T-helper 17 cell (primary cell): ENCODE data around the gene PCYOX1L. TPM values are rescaled to one million over a fixed set of nuclear protein-coding genes. Genes with fewer than 3 reads are reported as not detected.

Source experiments
- ATAC-seq: fragments of 150-1000 bp; cut with Tn5 transposase; 2 replicates; pipeline ENCODE4 v1.10.0; 2021; ENCODE audit warnings: mild to moderate bottlenecking, moderate library complexity
- DNase-seq, 3 donors: peaks; one replicate each; pipeline versions ENCODE4 v3.0.0 to v3.0.0-alpha.2; 2020 to 2021
- H3K9me3 ChIP-seq: one replicate; pipeline ENCODE4 v1.7.0; 2013; ENCODE audit warnings: low read length, mild to moderate bottlenecking; ENCODE audit not compliant: control insufficient read depth, poor library complexity, severe bottlenecking
- H3K27ac Mint-ChIP-seq: one replicate; pipeline ENCODE4 v1.8.0; 2022; ENCODE audit warnings: mild to moderate bottlenecking, moderate library complexity, mixed read lengths
- H3K27me3 Mint-ChIP-seq: one replicate; pipeline ENCODE4 v1.8.0; 2022; ENCODE audit warnings: mixed read lengths
- H3K36me3 Mint-ChIP-seq: one replicate; pipeline ENCODE4 v1.8.0; 2022; ENCODE audit warnings: low read depth, mixed read lengths
- H3K4me1 Mint-ChIP-seq: one replicate; pipeline ENCODE4 v1.8.0; 2022; ENCODE audit warnings: mild to moderate bottlenecking, mixed read lengths
- H3K4me3 Mint-ChIP-seq: one replicate; pipeline ENCODE4 v1.8.0; 2022; ENCODE audit warnings: mild to moderate bottlenecking, moderate library complexity, mixed read lengths
- total RNA-seq, 4 donors: library from RNA in 2 of 4; stranded (reverse) in 2 of 4; gene quantifications; one replicate each; pipeline ENCODE4 v1.2.3 and lab custom pipeline; 2022 to 2026

The PCYOX1L gene
- total RNA-seq, 2 donors from 2014 or later = 33.1 to 35.0 TPM

DNA sequence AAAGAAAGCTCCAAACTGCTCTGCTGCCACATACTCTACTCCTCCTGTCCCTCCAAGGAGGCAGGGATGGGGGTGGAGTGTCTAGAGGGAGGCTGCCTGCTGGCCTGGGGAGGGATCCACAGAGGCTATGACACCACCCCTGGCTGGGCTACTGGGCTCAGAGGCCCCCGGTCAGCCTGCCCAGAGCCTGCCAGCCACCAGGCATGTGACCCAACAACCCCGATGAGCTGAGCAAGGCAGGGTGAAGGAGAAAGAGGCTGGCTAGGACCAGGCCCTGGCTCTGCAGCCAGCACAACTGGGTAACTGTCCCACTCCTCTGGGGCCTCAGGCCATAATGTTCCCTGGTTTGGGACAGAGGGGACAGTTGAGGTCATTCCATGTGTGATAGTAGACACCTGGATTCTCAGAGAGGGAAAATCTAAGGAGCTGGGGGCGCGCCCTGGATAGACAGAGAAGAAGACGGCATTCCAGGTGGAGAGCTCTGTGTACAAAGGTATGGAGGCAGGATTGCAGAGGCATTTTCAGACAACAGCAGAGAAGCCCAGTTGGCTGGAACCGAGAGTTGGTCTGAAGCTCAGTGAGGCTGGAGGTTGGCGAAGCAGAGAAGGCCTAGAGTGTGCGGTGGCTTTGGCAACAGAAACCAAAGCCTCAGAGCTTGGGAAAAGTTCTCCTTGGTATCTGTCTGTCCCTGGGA lies 55.1 kb downstream of the PCYOX1L start:
- H3K9me3 ChIP-seq = no peaks in the 10 kb centered on the region
- ATAC-seq (no peak), DNase-seq (no peak)
- Mint-ChIP-seq H3K27ac (no peak overlapping the region), H3K36me3 (no peaks in the 10 kb centered on the region), H3K27me3 (peaks cover 21% of the 10 kb centered on the region), H3K4me1 (peaks cover 3% of the 10 kb centered on the region), H3K4me3 (no peak overlapping the region)

DNA sequence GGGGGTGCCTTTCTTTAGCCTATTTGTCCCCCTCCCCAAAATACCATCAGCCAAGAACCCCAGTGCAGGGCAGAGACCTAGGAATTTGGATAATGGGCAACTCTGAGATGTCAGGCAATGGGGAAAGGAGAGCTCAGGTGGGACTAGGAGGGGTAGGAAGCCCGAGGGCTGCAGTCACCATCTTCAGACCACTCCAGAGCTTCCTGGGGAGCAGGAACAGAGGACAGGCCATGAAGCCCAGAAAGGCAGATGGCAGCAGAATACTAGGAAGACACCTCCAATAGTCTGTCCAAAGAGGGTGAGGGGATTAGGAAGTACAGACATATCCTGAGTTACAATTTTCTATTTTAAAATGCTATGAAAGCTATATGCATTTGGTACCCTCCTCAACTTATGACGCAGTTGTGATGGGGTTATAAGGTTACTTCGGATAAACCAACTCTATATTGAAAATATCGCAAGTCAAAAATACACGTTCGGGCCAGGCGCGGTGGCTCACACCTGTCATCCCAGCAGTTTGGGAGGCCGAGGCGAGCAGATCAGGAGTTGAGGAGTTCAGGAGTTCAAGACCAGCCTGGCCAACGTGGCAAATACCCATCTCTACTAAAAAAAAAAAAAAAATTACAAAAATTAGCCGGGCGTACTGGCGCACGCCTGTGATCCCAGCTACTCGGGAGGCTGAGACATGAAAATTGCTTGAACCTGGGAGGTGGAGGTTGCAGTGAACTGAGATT lies 55.8 kb downstream of the PCYOX1L start:
- Mint-ChIP-seq H3K4me3 (no peak overlapping the region), H3K27me3 (peaks cover 18% of the 10 kb centered on the region), H3K36me3 (no peaks in the 10 kb centered on the region), H3K4me1 (peaks cover 3% of the 10 kb centered on the region), H3K27ac (no peak overlapping the region)
- H3K9me3 ChIP-seq = no peaks in the 10 kb centered on the region
- DNase-seq (no peak), ATAC-seq (no peak)

DNA sequence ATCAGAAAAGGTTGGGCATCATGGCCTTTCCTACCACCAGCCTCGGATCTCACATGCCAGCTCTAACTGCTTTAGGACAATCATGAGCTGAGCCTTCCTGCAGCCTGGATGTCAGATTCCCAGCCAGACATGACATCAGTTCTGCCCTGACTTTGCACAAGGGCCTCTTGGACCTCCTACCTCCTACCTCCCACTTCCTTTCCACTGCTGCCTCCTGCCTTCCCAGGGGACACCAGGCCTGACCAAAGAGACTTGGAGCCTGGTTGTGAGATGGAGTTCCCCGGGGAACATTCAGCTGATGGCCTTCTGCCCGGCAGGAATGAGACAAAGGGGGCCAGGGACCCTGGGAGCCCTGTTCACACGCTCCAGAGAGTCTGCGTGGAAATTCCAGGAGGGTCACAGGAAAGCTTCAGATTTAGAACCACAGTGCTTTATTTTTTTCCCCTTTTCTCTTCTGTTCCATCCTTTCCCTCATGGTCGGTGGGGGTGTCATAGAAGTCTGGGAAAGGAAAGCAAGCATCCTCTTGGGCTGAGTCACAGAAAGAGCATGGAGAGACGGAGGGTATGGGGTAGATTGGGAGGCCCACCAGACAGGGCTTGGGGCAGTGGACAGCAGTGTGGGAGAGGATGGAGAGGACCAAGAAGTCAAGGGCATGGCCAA lies 56.7 kb downstream of the PCYOX1L start:
- Mint-ChIP-seq H3K27me3 (peaks cover 18% of the 10 kb centered on the region), H3K27ac (no peak overlapping the region), H3K4me3 (no peak overlapping the region), H3K4me1 (peaks cover 3% of the 10 kb centered on the region), H3K36me3 (no peaks in the 10 kb centered on the region)
- no peaks in the 10 kb centered on the region for H3K9me3 ChIP-seq
- ATAC-seq (no peak), DNase-seq (no peak)

DNA sequence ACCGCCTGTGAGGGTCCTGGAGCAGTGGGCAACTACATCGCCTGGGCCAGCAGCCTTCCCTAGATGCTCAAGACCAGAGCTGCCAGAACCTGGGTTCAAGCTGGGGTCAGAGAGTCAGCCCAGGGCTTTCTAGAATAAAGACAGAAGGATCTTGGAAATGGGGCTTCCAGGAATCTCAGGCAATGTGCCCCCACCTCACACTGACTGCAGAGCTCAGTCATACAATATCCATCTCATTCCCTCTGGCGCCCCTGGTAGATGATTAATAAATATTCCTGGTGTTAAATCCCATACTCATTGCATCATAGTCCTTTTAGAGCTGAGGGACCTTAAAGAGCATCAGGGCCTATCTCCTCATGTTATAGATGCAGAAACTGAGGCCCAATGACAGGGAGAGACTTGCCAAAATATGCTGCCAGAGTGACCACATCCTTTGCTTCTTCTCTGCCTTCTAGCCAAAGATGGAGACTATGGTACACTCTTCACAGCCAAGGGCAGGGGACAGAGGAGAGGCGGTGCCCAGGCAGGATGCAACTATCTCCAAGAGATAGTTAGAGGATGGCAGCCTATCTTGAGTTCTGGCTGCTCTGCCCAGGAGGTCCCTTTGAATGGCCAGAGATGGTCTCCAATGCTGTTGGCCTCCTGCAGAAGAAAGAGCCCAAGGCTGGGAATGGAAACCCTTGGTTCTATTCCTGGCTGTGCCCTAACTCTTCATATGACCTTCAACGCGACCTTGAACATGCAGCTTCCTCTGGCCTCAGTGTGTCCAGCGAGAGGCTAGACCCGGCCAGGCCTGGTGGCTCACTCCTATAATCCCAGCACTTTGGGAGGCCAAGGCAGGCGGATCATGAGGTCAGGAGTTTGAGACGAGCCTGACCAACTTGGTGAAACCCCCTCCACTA lies 57.5 kb downstream of the PCYOX1L start:
- Mint-ChIP-seq H3K4me3 (no peak overlapping the region), H3K4me1 (peaks cover 3% of the 10 kb centered on the region), H3K27me3 (peaks cover 23% of the 10 kb centered on the region), H3K27ac (no peak overlapping the region), H3K36me3 (no peaks in the 10 kb centered on the region)
- ATAC-seq (no peak), DNase-seq (no peak)
- H3K9me3 ChIP-seq = no peaks in the 10 kb centered on the region

DNA sequence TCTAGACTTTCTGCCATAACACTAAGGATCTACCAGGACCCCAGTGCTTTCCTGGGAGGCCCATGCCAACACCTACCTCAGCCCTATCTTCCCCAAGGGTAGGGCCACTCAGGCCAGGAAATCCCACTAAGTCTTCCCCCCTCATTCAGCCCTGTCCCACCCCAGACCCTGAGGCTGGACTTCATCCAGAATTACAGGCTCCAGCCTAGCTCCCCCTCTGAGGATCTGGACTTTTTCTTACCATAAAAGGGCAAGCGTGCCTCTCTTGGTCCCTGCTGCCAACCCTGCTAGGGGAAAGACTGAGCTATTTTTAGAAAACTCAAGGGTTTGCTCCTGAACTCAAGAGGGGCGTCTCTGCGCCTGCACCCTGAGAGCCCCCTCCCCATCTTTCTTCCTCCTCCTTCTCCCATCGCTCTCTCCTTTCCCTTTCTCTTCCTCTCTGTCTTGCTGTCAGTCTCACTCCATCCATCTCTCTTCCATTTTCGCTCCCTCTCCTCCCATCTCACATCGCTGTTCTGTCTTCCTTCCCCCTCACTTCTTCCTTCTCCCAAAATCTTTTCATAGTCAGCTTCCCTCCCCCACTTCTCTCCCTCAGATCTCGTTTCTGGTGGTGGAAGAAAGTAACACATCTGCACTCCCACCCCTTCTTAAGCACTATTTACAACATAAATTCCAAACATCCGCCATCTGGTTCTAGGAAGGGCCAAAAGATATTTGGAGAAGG lies 59.3 kb downstream of the PCYOX1L start:
- Mint-ChIP-seq H3K4me3 (no peak overlapping the region), H3K27me3 (peaks cover 28% of the 10 kb centered on the region), H3K27ac (no peak overlapping the region), H3K36me3 (no peaks in the 10 kb centered on the region), H3K4me1 (peaks cover 5% of the 10 kb centered on the region)
- H3K9me3 ChIP-seq = no peaks in the 10 kb centered on the region
- no peak for ATAC-seq
- no peak for DNase-seq

DNA sequence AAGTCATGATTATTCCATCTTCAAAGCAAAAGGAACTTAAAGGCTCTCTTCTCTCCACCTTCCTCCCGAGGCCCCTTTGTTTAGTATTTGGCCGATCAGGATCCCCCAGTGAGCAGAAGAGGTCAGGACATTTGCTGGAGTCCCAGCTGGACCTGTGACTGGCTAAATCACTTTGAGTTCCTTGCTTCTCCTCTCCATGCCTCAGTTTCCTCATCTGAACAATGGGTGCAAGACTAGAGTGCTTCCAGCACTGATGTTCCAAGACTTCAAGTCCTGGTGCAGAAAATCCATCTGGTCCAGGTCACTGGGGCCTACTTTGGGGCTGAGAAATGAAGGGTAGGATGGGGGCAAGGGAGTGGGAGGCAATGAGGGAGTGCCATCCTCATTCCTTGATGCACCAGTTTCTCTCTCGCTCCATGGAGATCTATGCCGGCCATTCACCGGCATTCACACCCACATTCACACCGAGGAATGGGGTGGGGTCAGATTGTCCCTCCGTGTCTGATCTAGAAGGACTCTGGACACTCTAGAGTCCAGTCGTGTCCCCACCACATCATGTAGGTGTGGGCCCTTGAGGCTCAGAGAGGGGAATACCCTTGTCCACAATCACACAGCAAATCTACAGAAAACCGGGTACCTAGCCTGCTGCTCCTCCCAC lies 60.0 kb downstream of the PCYOX1L start:
- Mint-ChIP-seq H3K27me3 (peaks cover 26% of the 10 kb centered on the region), H3K36me3 (no peaks in the 10 kb centered on the region), H3K4me1 (peaks cover 6% of the 10 kb centered on the region), H3K4me3 (no peak overlapping the region), H3K27ac (no peak overlapping the region)
- no peaks in the 10 kb centered on the region for H3K9me3 ChIP-seq
- no peak for DNase-seq
- ATAC-seq = no peak

DNA sequence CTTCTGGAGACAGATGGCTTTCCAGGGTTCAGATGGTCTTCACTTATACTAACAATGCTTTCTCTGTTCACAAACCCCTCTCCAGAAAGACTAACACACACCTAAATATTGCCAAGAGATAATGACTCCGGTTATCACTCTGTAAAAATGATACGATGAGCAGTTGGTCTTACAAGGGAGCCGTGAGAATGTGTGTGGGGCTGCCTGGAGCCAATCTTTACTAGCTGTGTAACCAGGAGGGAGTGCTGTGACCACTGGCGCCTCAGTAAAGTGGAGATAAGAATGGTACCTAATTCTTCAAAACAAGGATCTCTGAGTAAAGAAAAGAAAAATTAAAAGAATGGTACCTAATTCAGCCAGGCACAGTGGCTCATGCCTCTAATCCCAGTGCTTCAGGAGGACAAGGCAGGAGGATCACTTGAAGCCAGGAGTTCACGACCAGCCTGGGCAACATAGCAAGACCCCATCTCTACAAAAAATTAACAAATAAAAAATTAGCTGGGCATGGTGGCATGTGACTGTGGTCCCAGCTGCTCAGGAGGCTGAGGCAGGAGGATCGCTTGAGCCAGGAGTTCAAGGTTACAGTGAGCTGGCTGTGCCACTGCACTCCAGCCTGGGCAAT lies 61.2 kb downstream of the PCYOX1L start:
- no peaks in the 10 kb centered on the region for H3K9me3 ChIP-seq
- H3K36me3 Mint-ChIP-seq = no peaks in the 10 kb centered on the region
- H3K27me3 Mint-ChIP-seq = peaks cover 17% of the 10 kb centered on the region
- peaks cover 6% of the 10 kb centered on the region for H3K4me1 Mint-ChIP-seq
- DNase-seq (no peak), ATAC-seq (no peak)
- H3K4me3 Mint-ChIP-seq = no peak overlapping the region
- H3K27ac Mint-ChIP-seq = no peak overlapping the region

Other genes starting within 250 kb of the PCYOX1L start
- 10 to 100 TPM in 1 of 2 donors, under 1 TPM in 1; 0.55 to 18.5 TPM for gene ABLIM3, start 216.6 kb upstream of the PCYOX1L start, total RNA-seq
- gene AFAP1L1, start 86.2 kb upstream of the PCYOX1L start, total RNA-seq = under 1 TPM in 1 of 2 donors, not detected in 1; 0.52 TPM
- 10 to 100 TPM; 21.2 to 33.0 TPM for gene GRPEL2, start 12.5 kb upstream of the PCYOX1L start, total RNA-seq
- not detected for gene IL17B, start 21.2 kb downstream of the PCYOX1L start, total RNA-seq
- gene CSNK1A1, start 193.4 kb downstream of the PCYOX1L start, total RNA-seq = 100 to 1,000 TPM; 192 to 212 TPM
- gene ARHGEF37, start 223.5 kb downstream of the PCYOX1L start, total RNA-seq = under 1 TPM; 0.25 to 0.76 TPM